ENCODE measurements around the gene TNFAIP8. TPM values are rescaled to one million over a fixed set of nuclear protein-coding genes. Genes with fewer than 3 reads are reported as not detected.

TNFAIP8 gene
- total and polyA plus RNA-seq, 9 of the 15 experiments (the other 6 are each of a cell fraction or from before 2014, with no cell fraction given) = 29.9 to 52.2 (median 44.8) TPM

GRCh38 chr5:119330367-119331183 is 25.2 kb upstream of the TNFAIP8 start (continued):
- TF ChIP-seq ZNF639 (CRISPR knock-in tag; conservative IDR thresholded peaks at IDR 0.05 in 1 of 2, IDR thresholded peaks at IDR 0.05 in 1 of 2) = peak in 1 of 2 experiments; percentile 79; a peak in 2 of 4 replicates
- peak; percentile 44; the same call in 1 of the 2 replicates for TF ChIP-seq TAF7 (tag; IDR thresholded peaks at IDR 0.05)
- TF ChIP-seq ZBTB2 (IDR thresholded peaks at IDR 0.05) = peak; percentile 91
- TF ChIP-seq SNIP1 (IDR thresholded peaks at IDR 0.05; ENCODE audit: low read depth) = no peak
- TF ChIP-seq IFI16 (CRISPR knock-in tag; IDR thresholded peaks at IDR 0.05) = no peak
- TF ChIP-seq TEAD1 (CRISPR knock-in tag; IDR thresholded peaks at IDR 0.05) = peak in 1 of 2 experiments; percentile 89; a peak in 2 of 4 replicates
- TF ChIP-seq POLR2H (tag; IDR thresholded peaks at IDR 0.05; ENCODE audit: low read depth) = peak; percentile 68
- TF ChIP-seq RCOR1 (IDR thresholded peaks at IDR 0.05; ENCODE audit: borderline replicate concordance in 1 of 2, low read depth in 2 of 2, low read length in 2 of 2) = peak; percentile 40 to 96; a peak in 3 of 4 replicates
- peak; percentile 80 to 92 for TF ChIP-seq TRIM24 (IDR thresholded peaks at IDR 0.05)
- TF ChIP-seq RREB1 (CRISPR knock-in tag; IDR thresholded peaks at IDR 0.05) = peak; percentile 87; the same call in 1 of the 2 replicates
- no peak for TF ChIP-seq NFXL1 (CRISPR knock-in tag; IDR thresholded peaks at IDR 0.05)
- peak; percentile 19; the same call in 1 of the 2 replicates for TF ChIP-seq ZNF449 (CRISPR knock-in tag; IDR thresholded peaks at IDR 0.05)
- TF ChIP-seq BRD9 (IDR thresholded peaks at IDR 0.05; ENCODE audit: low read depth, partially characterized antibody) = peak; percentile 82
- TF ChIP-seq ETV5 (CRISPR knock-in tag; IDR thresholded peaks at IDR 0.05; ENCODE audit: low read depth) = peak; percentile 95
